ENCODE results near the gene KNTC1.

DNA sequence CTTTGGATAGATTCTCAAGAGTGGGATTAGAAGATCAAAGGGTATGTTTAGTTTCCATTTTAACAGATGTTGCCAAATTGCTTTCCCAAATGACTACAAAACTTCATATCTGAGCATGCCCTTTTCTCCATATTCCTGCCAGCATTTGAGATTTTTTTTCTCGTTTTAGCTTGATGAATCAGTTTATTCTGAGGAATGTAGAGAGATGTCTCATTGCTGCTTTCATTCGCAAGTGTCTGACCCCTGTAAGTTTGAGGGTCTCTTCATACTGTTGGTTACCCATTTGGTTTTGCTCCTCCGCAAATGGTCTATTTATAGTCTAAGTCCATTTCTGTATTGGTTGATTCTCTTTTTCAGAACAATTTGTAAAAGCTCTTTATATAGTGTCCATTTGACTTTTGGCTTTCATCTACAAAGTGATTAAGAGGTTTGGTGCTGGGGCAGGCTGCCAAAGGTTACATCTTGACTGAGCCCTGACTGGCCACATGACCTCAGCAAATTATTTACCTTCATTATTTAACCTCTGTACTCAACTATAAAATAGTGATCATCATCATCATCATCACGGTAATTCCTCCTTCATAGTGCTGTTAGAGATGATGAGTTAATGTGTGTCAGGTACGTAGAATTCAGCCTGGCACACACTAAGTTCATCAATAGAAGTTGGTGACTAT, 142.5 kb downstream of the KNTC1 start:
- TF ChIP-seq, protein P1, sequence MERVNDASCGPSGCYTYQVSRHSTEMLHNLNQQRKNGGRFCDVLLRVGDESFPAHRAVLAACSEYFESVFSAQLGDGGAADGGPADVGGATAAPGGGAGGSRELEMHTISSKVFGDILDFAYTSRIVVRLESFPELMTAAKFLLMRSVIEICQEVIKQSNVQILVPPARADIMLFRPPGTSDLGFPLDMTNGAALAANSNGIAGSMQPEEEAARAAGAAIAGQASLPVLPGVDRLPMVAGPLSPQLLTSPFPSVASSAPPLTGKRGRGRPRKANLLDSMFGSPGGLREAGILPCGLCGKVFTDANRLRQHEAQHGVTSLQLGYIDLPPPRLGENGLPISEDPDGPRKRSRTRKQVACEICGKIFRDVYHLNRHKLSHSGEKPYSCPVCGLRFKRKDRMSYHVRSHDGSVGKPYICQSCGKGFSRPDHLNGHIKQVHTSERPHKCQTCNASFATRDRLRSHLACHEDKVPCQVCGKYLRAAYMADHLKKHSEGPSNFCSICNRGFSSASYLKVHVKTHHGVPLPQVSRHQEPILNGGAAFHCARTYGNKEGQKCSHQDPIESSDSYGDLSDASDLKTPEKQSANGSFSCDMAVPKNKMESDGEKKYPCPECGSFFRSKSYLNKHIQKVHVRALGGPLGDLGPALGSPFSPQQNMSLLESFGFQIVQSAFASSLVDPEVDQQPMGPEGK (CRISPR knock-in tag; IDR thresholded peaks at IDR 0.05; ENCODE audit: borderline replicate concordance), result no peak
- TF ChIP-seq ZNF8 (CRISPR knock-in tag; IDR thresholded peaks at IDR 0.05) (no peak), TCF4 (CRISPR knock-in tag; IDR thresholded peaks at IDR 0.05; ENCODE audit: borderline replicate concordance) (no peak), PPARA (CRISPR knock-in tag; IDR thresholded peaks at IDR 0.05; ENCODE audit: borderline replicate concordance) (no peak), ZFP3 (CRISPR knock-in tag; IDR thresholded peaks at IDR 0.05) (no peak), GLIS3 (CRISPR knock-in tag; IDR thresholded peaks at IDR 0.05) (no peak), ZNF70 (CRISPR knock-in tag; IDR thresholded peaks at IDR 0.05) (no peak), ESRRG (CRISPR knock-in tag; IDR thresholded peaks at IDR 0.05) (no peak), OSR1 (CRISPR knock-in tag; IDR thresholded peaks at IDR 0.05) (no peak), ZC3H10 (CRISPR knock-in tag; IDR thresholded peaks at IDR 0.05) (no peak)
- TF ChIP-seq, protein P2, sequence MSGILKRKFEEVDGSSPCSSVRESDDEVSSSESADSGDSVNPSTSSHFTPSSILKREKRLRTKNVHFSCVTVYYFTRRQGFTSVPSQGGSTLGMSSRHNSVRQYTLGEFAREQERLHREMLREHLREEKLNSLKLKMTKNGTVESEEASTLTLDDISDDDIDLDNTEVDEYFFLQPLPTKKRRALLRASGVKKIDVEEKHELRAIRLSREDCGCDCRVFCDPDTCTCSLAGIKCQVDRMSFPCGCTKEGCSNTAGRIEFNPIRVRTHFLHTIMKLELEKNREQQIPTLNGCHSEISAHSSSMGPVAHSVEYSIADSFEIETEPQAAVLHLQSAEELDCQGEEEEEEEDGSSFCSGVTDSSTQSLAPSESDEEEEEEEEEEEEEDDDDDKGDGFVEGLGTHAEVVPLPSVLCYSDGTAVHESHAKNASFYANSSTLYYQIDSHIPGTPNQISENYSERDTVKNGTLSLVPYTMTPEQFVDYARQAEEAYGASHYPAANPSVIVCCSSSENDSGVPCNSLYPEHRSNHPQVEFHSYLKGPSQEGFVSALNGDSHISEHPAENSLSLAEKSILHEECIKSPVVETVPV (CRISPR knock-in tag; IDR thresholded peaks at IDR 0.05), result no peak
- TF ChIP-seq, protein P3, sequence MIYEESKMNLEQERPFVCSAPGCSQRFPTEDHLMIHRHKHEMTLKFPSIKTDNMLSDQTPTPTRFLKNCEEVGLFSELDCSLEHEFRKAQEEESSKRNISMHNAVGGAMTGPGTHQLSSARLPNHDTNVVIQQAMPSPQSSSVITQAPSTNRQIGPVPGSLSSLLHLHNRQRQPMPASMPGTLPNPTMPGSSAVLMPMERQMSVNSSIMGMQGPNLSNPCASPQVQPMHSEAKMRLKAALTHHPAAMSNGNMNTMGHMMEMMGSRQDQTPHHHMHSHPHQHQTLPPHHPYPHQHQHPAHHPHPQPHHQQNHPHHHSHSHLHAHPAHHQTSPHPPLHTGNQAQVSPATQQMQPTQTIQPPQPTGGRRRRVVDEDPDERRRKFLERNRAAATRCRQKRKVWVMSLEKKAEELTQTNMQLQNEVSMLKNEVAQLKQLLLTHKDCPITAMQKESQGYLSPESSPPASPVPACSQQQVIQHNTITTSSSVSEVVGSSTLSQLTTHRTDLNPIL (CRISPR knock-in tag; IDR thresholded peaks at IDR 0.05; ENCODE audit: low read depth), result no peak

All from SK-N-SH treated with all-trans-retinoic acid at 6 μM for 48 hours (cell line).